ENCODE measurements around the gene TEAD1.

GRCh38 chr11:12809864-12810567 is 135.8 kb downstream of the TEAD1 start:
- TF ChIP-seq CTCF (IDR thresholded peaks at IDR 0.05) = no peak
- TF ChIP-seq POLR2A (IDR thresholded peaks at IDR 0.05) = no peak
